ENCODE data around the gene TIGD2.

TIGD2 gene

DNA sequence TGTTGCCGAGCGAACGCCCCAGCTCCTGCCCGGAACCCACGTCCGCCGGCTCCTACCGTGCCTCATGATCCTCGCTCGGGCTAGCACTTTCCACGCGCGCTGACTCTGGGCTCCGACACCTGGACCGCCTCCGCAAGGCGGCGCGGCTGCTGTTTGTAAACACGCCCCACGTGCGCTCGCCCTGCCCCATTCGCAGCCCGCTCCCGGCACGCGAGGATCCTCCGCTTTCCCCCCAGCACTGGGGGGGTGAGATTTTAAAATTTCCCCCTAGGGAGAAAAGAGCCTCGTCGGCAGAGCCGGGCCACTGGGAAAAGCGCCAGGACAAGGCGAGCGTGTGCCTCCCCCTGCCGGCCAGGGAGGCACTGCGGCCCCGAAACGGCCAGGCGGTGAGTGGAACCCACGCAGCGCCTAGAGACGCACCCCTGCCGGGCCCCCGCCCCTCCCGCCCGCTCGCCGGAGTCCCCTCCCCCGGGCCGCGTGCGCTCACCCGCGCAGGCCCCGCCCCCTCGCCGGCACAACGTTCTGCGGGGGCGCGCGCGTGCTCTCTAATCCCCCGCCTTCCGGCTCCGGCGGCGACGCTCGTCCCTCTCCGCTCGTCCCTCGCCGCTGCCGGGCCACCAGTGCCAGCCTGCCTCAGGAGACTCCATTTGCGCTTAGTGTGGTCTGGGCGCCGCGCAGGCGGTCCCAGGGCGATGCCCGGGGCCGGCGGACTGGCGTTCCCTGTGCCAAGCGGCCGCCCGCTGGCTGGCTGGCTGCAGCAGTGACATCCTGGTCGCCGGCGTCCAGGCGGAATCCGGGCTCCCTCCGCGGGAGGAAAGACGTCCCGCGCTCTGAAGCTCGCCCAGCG is at the start of gene TIGD2:
Gene TIGD2, plus strand, starts transcription at position 548 of the 847 bp plus-strand sequence. CDS start 1,442 bp downstream, outside the sequence.
- DNase-seq = peak; percentile 95

DNA sequence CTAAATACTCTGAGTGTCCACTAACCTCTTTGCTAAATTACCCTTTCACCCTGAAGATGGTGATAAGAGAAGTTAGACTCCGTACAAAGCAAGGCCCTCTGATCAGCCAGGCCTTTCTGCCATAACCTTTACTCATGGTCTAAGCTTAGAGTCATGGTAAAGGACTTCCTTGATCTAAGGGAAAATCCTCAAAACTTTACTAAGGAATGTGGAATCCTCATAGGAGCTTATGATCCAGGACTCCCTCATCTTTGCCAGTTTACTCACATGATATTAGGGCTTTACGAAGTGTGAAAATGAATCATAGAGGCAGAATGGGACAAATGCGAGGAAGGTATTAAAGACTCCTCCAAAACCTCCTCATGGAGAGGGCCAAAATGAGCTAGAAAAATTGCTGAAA is 46.5 kb upstream of the TIGD2 start:
- DNase-seq = no peak

DNA sequence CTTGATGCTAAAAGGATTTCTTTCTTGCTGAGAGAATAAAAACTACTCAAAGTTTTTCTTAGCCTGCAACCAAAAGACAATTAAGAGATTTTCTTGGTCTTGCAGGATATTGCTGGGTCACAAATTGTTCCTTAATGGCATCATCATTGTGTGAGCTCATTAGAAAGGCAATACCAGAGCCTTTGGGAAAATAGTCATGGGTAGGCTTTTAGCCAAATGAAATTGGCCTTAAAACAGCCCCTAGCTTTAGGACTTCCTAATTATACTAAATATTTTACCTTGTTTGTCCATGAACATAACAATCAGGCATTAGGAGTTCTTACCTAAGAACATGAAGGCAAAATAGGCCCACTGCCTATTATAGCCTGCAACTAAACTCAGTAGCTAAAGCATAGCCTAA is 43.9 kb upstream of the TIGD2 start:
- no peak for DNase-seq

DNA sequence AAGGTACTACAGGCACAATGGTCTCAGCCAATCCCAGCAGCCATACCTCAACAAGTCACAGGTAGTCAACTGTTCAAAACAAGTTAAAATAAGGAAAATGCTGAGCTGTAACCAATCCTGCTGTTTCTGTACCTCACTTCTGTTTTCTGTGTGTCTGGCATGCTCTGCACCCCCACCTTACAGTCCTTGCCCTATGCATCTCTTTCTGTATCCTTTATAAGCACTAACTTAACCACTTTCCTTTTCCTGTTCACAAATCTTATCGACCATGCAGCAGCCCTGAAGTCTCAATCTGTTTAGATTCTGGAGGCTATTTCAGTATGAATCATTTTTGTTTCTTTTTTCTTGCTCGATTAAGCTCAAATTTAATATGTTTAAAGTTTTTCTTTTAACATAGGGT is 41.9 kb upstream of the TIGD2 start:
- no peak for DNase-seq

- DNase-seq = no peak
Observed at GRCh38 chr4:89070041-89070440, 41.3 kb upstream of the TIGD2 start.

DNA sequence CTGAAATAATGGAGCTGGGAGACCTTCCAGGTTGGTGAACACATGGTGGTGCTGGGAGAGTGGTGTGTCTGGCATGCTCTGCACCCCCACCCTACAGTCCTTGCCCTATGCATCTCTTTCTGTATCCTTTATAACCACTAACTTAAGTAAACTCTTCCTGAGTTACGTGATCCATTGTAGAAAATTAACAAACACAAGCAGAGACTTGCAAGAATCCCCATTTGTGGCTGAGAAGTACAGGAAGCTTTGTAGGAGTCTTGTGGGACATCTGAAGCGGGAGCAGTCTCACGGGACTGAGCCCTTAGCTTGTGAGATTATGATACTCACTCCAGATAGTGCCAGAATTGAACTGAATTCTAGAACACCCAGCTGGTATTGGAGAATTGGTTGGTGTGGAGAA is 40.0 kb upstream of the TIGD2 start:
- no peak for DNase-seq

- DNase-seq = no peak
Observed at GRCh38 chr4:89072921-89073320, 38.4 kb upstream of the TIGD2 start.

GRCh38 chr4:89077761-89078160 is 33.6 kb upstream of the TIGD2 start:
- peak; percentile 56 for DNase-seq

DNA sequence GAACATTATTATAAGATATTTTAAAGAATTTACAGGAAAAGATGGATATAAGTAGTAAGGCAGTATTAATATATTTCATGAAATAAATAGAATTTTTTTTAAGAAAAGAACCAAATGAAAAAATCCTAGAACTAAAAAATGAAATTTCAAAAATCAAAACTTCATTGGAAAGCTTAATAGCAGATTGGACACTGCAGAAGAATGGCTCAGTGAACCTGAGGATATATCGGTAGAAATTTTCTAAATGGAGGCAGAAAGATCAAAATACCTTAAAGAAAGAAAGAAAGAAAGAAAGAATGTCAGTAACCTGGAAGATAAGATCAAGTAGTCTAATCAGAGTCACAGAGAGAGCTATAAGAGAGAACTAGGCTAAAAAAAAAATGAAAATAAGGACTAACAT is 33.0 kb upstream of the TIGD2 start:
- no peak for DNase-seq

DNA sequence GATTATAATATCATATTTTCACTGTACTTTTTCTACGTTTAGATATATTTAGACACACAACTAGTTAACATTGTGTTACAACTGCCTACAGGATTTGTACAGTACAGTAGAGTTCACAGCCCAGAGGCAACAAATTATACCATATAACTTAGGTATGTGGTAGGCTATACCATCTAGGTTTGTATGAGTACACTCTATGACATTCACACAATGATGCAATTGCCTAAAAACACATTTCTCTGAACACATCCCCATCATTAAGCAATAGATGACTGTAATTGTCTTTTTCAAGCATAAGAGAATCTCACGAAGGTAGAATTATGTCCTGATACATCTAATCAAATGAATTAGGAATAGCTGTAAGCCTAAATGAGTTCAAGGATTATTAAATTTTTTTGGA is 12.3 kb upstream of the TIGD2 start:
- peak; percentile 30 for DNase-seq

DNA sequence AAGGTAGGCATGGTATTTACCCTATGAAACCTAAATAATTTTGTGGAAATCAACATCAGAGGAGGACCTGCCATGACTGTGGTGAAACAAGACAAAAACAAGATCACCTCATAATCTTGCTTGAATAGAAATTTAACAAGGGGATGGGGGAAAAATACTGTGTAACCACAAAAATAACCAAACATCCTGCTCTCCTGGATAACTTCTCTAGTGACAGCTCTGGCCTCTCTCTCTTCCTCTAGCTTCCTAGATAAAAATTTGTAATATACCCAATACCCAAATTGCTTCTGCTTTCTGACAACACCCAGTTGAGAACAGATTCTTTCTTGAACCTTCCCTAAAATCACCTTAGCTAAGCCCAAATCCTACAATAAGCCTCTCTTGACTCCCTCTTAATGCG is 11.9 kb upstream of the TIGD2 start:
- no peak for DNase-seq

- DNase-seq = no peak
Observed at GRCh38 chr4:89100853-89101252, 10.5 kb upstream of the TIGD2 start.

DNA sequence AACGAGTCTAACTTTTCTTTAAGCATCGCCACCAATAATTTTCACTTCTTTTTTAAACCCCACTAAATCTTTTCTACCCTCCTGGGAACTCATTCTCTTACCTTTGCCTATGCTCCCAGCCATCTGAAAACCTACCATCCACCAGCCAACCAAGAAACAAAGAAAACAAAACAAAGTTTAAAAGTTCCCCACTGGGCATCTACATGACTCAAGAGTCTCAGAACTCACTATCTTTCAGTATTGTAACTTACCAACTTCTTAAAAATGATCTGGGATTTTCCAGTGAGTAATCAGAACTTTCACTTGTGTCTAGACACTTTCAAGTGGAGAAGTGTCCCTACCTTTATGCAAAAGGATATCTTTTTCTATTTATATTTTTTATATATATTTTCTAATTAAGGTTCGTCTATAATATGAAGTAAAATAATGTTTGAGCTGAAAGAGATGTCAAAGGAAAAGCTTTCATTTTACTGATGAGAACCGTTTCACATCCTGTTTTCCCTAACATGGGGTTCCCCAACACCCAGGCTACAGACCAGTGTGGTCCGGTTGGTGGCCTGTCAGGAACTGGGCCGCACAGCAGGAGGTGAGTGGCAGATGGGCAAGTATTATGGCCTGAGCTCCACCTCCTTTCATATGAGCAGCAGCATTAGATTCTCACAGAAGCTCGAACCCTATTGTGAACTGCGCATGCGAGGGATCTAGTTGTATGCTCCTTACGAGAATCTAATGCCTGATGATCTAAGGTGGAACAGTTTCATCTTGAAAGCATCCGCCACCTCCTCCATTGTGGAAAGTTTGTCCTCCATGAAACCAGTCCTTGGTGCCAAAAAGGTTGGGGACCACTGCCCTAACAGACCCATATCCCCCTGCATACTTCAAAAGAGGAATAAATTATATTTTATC is 9.8 kb upstream of the TIGD2 start:
- DNase-seq = peak; percentile 71

GRCh38 chr4:89105726-89106125 is 5.6 kb upstream of the TIGD2 start:
- no peak for DNase-seq

- no peak for DNase-seq
Observed at GRCh38 chr4:89108091-89108490, 3.2 kb upstream of the TIGD2 start.

- no peak for DNase-seq
Observed at GRCh38 chr4:89109841-89110540, 1.3 kb upstream of the TIGD2 start.

DNA sequence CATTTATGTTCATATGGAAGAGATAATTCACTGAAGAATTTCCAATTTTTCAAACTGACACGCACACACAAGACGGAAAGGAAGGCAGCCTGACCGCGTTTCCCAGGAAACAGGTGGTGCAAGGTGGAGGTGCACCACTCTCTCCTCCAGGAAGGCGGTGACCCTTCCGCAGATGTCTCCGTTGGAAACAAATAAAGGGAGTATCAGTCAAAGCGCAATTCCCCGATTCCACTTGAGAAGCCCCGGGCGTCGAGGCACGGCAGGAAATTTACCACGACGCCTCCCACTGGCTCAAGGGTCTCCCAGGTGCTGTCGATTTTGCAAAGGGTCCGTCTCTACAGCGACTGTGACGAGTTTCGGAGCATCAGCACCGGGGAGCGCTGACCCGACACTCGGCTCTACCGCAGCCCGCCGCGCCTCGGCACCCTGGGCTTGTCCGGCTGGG is 770 bp upstream of the TIGD2 start:
- DNase-seq = no peak

- peak; percentile 45 for DNase-seq
Observed at GRCh38 chr4:89111833-89112563, 665 bp downstream of the TIGD2 start.

- DNase-seq = no peak
Observed at GRCh38 chr4:89113415-89113814, 2.1 kb downstream of the TIGD2 start.

GRCh38 chr4:89114100-89114499 is 2.8 kb downstream of the TIGD2 start:
- no peak for DNase-seq

DNA sequence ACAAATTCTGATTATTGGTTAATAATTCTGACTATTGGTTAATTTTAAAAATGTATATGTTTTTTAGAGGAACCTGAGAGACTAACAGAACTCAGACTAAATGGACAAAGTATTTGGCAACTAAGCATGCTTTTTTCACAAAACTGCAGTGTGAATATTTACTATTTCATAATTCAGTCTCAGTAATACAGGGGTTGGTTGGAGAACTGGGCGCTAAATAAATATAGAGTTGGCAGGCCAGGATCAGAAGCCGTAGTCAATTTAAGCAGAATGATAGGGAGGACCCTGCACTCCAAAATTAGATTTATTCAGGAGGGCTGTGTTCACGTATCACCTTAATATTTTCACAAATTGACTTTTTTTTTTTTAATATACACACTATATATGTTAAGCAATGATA is 5.8 kb downstream of the TIGD2 start:
- DNase-seq = no peak

- no peak for DNase-seq
Observed at GRCh38 chr4:89119166-89119565, 7.8 kb downstream of the TIGD2 start.

DNA sequence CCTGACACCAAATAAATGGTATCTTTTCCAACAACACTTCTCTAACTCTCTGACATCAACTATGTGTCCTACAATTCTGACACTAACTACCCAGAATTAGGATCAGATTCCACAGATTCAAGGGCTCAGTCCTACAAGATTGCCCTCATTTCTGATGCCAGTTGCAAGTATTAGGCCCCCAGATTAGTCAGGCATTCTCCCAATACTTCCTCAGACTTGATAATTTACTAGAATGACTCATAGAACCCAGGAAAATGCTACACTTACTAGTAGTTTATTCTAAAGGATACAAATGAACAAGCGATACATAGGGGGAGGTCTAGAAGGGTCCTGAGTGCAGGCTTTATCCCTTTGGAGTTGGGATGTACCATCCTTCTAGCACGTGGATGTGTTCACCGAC is 8.5 kb downstream of the TIGD2 start:
- no peak for DNase-seq

Data from suppressor macrophage treated with lipopolysaccharide for 4 hours (primary cell).